H1 (cell line): ENCODE results near the gene PROSER2.

Experiments
- CEBPB ChIP-seq: IDR thresholded peaks from 2 replicates; pipeline ENCODE4 v1.6.1; 2012; ENCODE audit warnings: low read depth, low read length
- CHD1 ChIP-seq: IDR thresholded peaks from 2 replicates; pipeline ENCODE4 v1.6.1; 2012; ENCODE audit warnings: low read depth, low read length, improper control_type of control experiment
- EZH2 ChIP-seq: fragments of 200-600 bp; sonication (generic); IDR thresholded peaks from 2 replicates; pipeline ENCODE4 v1.7.1; 2012; ENCODE audit warnings: low read depth, mild to moderate bottlenecking, moderate library complexity, low read length, inconsistent platforms; ENCODE audit not compliant: severe bottlenecking
- RNF2 ChIP-seq: fragments of 200-900, 300-1000 bp; sonication (generic); IDR thresholded peaks from 2 replicates; pipeline ENCODE4 v1.7.1; 2016; ENCODE audit warnings: borderline replicate concordance, low read depth, mild to moderate bottlenecking, antibody characterized with exemption, low read length; ENCODE audit not compliant: poor library complexity, severe bottlenecking; ENCODE audit errors: missing control alignments
- SP4 ChIP-seq: IDR thresholded peaks from 2 replicates; pipeline ENCODE4 v1.6.1; 2012; ENCODE audit warnings: low read length, inconsistent platforms
- YY1 ChIP-seq: IDR thresholded peaks from 2 replicates; pipeline ENCODE4 v1.6.1; 2011; ENCODE audit warnings: low read depth, mild to moderate bottlenecking, low read length
- TF ChIP-seq, protein P1 (sequence below): IDR thresholded peaks from 2 replicates; pipeline ENCODE4 v1.6.1; 2011; ENCODE audit warnings: low read length, improper control_type of control experiment
- TF ChIP-seq, protein P2 (sequence below), 3 experiments: IDR thresholded peaks; 1 replicate in 2 of 3; 2 replicates in 1 of 3; pipeline versions ENCODE4 v1.5.1 to v1.6.1; 2011; ENCODE audit warnings: low read length in 3 of 3, mild to moderate bottlenecking in 3 of 3, inconsistent platforms in 2 of 3, low read depth in 1 of 3, moderate library complexity in 1 of 3; ENCODE audit not compliant: insufficient read depth in 1 of 3; ENCODE audit errors: control extremely low read depth in 1 of 3

DNA sequence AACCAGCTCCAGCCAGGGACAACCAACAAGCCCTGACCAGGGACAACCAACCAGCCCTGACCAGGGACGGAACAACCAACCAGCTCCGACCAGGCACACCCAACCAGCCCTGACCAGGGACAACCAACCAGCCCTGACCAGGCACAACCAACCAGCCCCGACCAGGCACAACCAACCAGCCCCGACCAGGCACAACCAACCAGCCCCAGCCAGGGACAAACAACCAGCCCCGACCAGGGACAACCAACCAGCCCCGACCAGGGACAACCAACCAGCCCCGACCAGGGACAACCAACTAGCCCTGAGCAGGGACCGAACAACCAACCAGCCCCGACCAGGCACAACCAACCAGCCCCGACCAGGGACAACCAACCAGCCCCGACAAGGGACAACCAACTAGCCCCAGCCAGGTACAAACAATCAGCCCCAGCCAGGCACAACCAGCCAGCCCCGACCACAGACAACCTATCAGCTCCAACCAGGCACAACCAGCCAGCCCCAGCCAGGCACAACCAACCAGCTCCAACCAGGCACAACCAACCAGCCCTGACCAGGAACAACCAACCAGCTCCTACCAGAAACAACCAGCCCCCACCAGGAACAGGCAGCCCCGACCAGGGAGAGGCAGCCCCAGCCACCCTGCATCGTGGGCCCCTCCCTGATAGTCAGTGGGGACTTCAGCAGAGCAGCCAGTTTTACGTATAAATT is 56.4 kb downstream of the PROSER2 start:
- TF ChIP-seq, protein P1, sequence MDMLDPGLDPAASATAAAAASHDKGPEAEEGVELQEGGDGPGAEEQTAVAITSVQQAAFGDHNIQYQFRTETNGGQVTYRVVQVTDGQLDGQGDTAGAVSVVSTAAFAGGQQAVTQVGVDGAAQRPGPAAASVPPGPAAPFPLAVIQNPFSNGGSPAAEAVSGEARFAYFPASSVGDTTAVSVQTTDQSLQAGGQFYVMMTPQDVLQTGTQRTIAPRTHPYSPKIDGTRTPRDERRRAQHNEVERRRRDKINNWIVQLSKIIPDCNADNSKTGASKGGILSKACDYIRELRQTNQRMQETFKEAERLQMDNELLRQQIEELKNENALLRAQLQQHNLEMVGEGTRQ, result no peak
- TF ChIP-seq RNF2, result no peak
- no peak for TF ChIP-seq CEBPB
- TF ChIP-seq, protein P2, sequence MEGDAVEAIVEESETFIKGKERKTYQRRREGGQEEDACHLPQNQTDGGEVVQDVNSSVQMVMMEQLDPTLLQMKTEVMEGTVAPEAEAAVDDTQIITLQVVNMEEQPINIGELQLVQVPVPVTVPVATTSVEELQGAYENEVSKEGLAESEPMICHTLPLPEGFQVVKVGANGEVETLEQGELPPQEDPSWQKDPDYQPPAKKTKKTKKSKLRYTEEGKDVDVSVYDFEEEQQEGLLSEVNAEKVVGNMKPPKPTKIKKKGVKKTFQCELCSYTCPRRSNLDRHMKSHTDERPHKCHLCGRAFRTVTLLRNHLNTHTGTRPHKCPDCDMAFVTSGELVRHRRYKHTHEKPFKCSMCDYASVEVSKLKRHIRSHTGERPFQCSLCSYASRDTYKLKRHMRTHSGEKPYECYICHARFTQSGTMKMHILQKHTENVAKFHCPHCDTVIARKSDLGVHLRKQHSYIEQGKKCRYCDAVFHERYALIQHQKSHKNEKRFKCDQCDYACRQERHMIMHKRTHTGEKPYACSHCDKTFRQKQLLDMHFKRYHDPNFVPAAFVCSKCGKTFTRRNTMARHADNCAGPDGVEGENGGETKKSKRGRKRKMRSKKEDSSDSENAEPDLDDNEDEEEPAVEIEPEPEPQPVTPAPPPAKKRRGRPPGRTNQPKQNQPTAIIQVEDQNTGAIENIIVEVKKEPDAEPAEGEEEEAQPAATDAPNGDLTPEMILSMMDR (IDR thresholded peaks at IDR 0.05; ENCODE audit: control extremely low read depth in 1 of 3, insufficient read depth in 1 of 3, low read depth in 1 of 3, low read length in 3 of 3), result no peak
- no peak for TF ChIP-seq SP4
- TF ChIP-seq CHD1, result no peak
- no peak for TF ChIP-seq YY1
- no peak for TF ChIP-seq EZH2
